Midbrain (tissue), 1 donor: ENCODE measurements around the gene ZCCHC2.

Experiments
- DNase-seq: peaks from one replicate; lab custom pipeline; 2025; lab: John Stamatoyannopoulos, UW

Gene ZCCHC2

GRCh38 chr18:62522504-62523254 lies at the start of gene ZCCHC2:
Gene ZCCHC2 (plus strand): TSS chr18:62523025. CDS start chr18:62523425, 400 bp downstream.
- peak; percentile 99 for DNase-seq

GRCh38 chr18:62479574-62479973 lies 43.3 kb upstream of the ZCCHC2 start:
- no peak for DNase-seq

GRCh38 chr18:62480927-62481326 lies 41.9 kb upstream of the ZCCHC2 start:
- DNase-seq: no peak

- DNase-seq: no peak
Measured at GRCh38 chr18:62484941-62485340, 37.9 kb upstream of the ZCCHC2 start.

- no peak for DNase-seq
Measured at GRCh38 chr18:62485684-62486083, 37.1 kb upstream of the ZCCHC2 start.

GRCh38 chr18:62486290-62486964 lies 36.4 kb upstream of the ZCCHC2 start:
- no peak for DNase-seq

GRCh38 chr18:62487161-62487560 lies 35.7 kb upstream of the ZCCHC2 start:
- no peak for DNase-seq

GRCh38 chr18:62490967-62491695 lies 31.7 kb upstream of the ZCCHC2 start:
- no peak for DNase-seq

- DNase-seq: no peak
Measured at GRCh38 chr18:62493033-62493862, 29.6 kb upstream of the ZCCHC2 start.

GRCh38 chr18:62494764-62495163 lies 28.1 kb upstream of the ZCCHC2 start:
- no peak for DNase-seq

GRCh38 chr18:62496262-62496661 lies 26.6 kb upstream of the ZCCHC2 start:
- no peak for DNase-seq

GRCh38 chr18:62497190-62497772 lies 25.5 kb upstream of the ZCCHC2 start:
- no peak for DNase-seq

- DNase-seq: no peak
Measured at GRCh38 chr18:62498616-62499262, 24.1 kb upstream of the ZCCHC2 start.

GRCh38 chr18:62499263-62499650 lies 23.6 kb upstream of the ZCCHC2 start:
- no peak for DNase-seq

- no peak for DNase-seq
Measured at GRCh38 chr18:62500174-62500573, 22.7 kb upstream of the ZCCHC2 start.

- no peak for DNase-seq
Measured at GRCh38 chr18:62500966-62501591, 21.7 kb upstream of the ZCCHC2 start.

GRCh38 chr18:62505669-62506494 lies 16.9 kb upstream of the ZCCHC2 start:
- no peak for DNase-seq

- DNase-seq: no peak
Measured at GRCh38 chr18:62506495-62507143, 16.2 kb upstream of the ZCCHC2 start.

- no peak for DNase-seq
Measured at GRCh38 chr18:62509779-62510178, 13.0 kb upstream of the ZCCHC2 start.
